Measurements from ENCODE around the gene SNX25.
"Not testable (repeated sequence)": the region's sequence is repeated elsewhere in the genome, so short reads cannot be mapped to it uniquely, and the experiment has no call there.

Gene SNX25

GRCh38 chr4:185298728-185299430, 89.5 kb downstream of the SNX25 start:
- Histone ChIP-seq H3K9me3 (ENCODE audit: control insufficient read depth, insufficient read depth, low read length) (no peaks in the 10 kb centered on the region), H3K9ac (ENCODE audit: low read depth, low read length) (no peak overlapping the region), H3K27me3 (ENCODE audit: control insufficient read depth, insufficient read depth, low read length) (no peaks in the 10 kb centered on the region), H3K4me1 (ENCODE audit: control insufficient read depth, insufficient read depth, low read length) (no peaks in the 10 kb centered on the region), H3K4me3 (ENCODE audit: low read depth, low read length) (no peak overlapping the region), H3K36me3 (ENCODE audit: control insufficient read depth, insufficient read depth, low read length) (no peaks in the 10 kb centered on the region)

- Histone ChIP-seq H3K9me3 (ENCODE audit: control insufficient read depth, insufficient read depth, low read length) (no peaks in the 10 kb centered on the region), H3K36me3 (ENCODE audit: control insufficient read depth, insufficient read depth, low read length) (no peaks in the 10 kb centered on the region), H3K27me3 (ENCODE audit: control insufficient read depth, insufficient read depth, low read length) (no peaks in the 10 kb centered on the region), H3K9ac (ENCODE audit: low read depth, low read length) (no peak overlapping the region), H3K4me3 (ENCODE audit: low read depth, low read length) (no peak overlapping the region), H3K4me1 (ENCODE audit: control insufficient read depth, insufficient read depth, low read length) (peaks cover 28% of the 10 kb centered on the region)
Measured at GRCh38 chr4:185304541-185304940, 95.1 kb downstream of the SNX25 start.

GRCh38 chr4:185304944-185305690, 95.7 kb downstream of the SNX25 start:
- Histone ChIP-seq H3K4me3 (ENCODE audit: low read depth, low read length) (no peak overlapping the region), H3K27me3 (ENCODE audit: control insufficient read depth, insufficient read depth, low read length) (no peaks in the 10 kb centered on the region), H3K36me3 (ENCODE audit: control insufficient read depth, insufficient read depth, low read length) (no peaks in the 10 kb centered on the region), H3K4me1 (ENCODE audit: control insufficient read depth, insufficient read depth, low read length) (peaks cover 28% of the 10 kb centered on the region), H3K9ac (ENCODE audit: low read depth, low read length) (no peak overlapping the region), H3K9me3 (ENCODE audit: control insufficient read depth, insufficient read depth, low read length) (no peaks in the 10 kb centered on the region)

GRCh38 chr4:185305979-185306442, 96.6 kb downstream of the SNX25 start:
- no peaks in the 10 kb centered on the region for H3K9me3 ChIP-seq (ENCODE audit: control insufficient read depth, insufficient read depth, low read length)
- no peaks in the 10 kb centered on the region for H3K36me3 ChIP-seq (ENCODE audit: control insufficient read depth, insufficient read depth, low read length)
- peaks cover 28% of the 10 kb centered on the region for H3K4me1 ChIP-seq (ENCODE audit: control insufficient read depth, insufficient read depth, low read length)
- H3K27me3 ChIP-seq (ENCODE audit: control insufficient read depth, insufficient read depth, low read length): no peaks in the 10 kb centered on the region
- no peak overlapping the region for H3K4me3 ChIP-seq (ENCODE audit: low read depth, low read length)
- H3K9ac ChIP-seq (ENCODE audit: low read depth, low read length): no peak overlapping the region

- H3K4me1 ChIP-seq (ENCODE audit: control insufficient read depth, insufficient read depth, low read length): peaks cover 28% of the 10 kb centered on the region
- H3K9me3 ChIP-seq (ENCODE audit: control insufficient read depth, insufficient read depth, low read length): no peaks in the 10 kb centered on the region
- no peaks in the 10 kb centered on the region for H3K36me3 ChIP-seq (ENCODE audit: control insufficient read depth, insufficient read depth, low read length)
- no peaks in the 10 kb centered on the region for H3K27me3 ChIP-seq (ENCODE audit: control insufficient read depth, insufficient read depth, low read length)
- H3K4me3 ChIP-seq (ENCODE audit: low read depth, low read length): no peak overlapping the region
- no peak overlapping the region for H3K9ac ChIP-seq (ENCODE audit: low read depth, low read length)
Measured at GRCh38 chr4:185307136-185307950, 97.9 kb downstream of the SNX25 start.

GRCh38 chr4:185309770-185310169, 100.4 kb downstream of the SNX25 start:
- Histone ChIP-seq H3K36me3 (ENCODE audit: control insufficient read depth, insufficient read depth, low read length) (no peaks in the 10 kb centered on the region), H3K9me3 (ENCODE audit: control insufficient read depth, insufficient read depth, low read length) (no peaks in the 10 kb centered on the region)

GRCh38 chr4:185311113-185311888, 101.9 kb downstream of the SNX25 start:
- Histone ChIP-seq H3K9ac (ENCODE audit: low read depth, low read length) (no peak overlapping the region), H3K9me3 (ENCODE audit: control insufficient read depth, insufficient read depth, low read length) (no peaks in the 10 kb centered on the region), H3K4me3 (ENCODE audit: low read depth, low read length) (no peak overlapping the region), H3K4me1 (ENCODE audit: control insufficient read depth, insufficient read depth, low read length) (peaks cover 14% of the 10 kb centered on the region), H3K36me3 (ENCODE audit: control insufficient read depth, insufficient read depth, low read length) (no peaks in the 10 kb centered on the region), H3K27me3 (ENCODE audit: control insufficient read depth, insufficient read depth, low read length) (no peaks in the 10 kb centered on the region)

More at GRCh38 chr4:185309770-185310169, 100.4 kb downstream of the SNX25 start:
- H3K4me1 ChIP-seq (ENCODE audit: control insufficient read depth, insufficient read depth, low read length): peaks cover 25% of the 10 kb centered on the region
- no peaks in the 10 kb centered on the region for H3K27me3 ChIP-seq (ENCODE audit: control insufficient read depth, insufficient read depth, low read length)
- H3K9ac ChIP-seq (ENCODE audit: low read depth, low read length): no peak overlapping the region
- H3K4me3 ChIP-seq (ENCODE audit: low read depth, low read length): no peak overlapping the region

- Histone ChIP-seq H3K9ac (ENCODE audit: low read depth, low read length) (no peak overlapping the region), H3K4me3 (ENCODE audit: low read depth, low read length) (no peak overlapping the region), H3K4me1 (ENCODE audit: control insufficient read depth, insufficient read depth, low read length) (no peaks in the 10 kb centered on the region), H3K36me3 (ENCODE audit: control insufficient read depth, insufficient read depth, low read length) (no peaks in the 10 kb centered on the region), H3K9me3 (ENCODE audit: control insufficient read depth, insufficient read depth, low read length) (no peaks in the 10 kb centered on the region), H3K27me3 (ENCODE audit: control insufficient read depth, insufficient read depth, low read length) (no peaks in the 10 kb centered on the region)
Measured at GRCh38 chr4:185312699-185313098, 103.3 kb downstream of the SNX25 start.

GRCh38 chr4:185317462-185317861, 108.1 kb downstream of the SNX25 start:
- not testable (repeated sequence) for H3K9me3 ChIP-seq (ENCODE audit: control insufficient read depth, insufficient read depth, low read length); H3K36me3 ChIP-seq (ENCODE audit: control insufficient read depth, insufficient read depth, low read length)

GRCh38 chr4:185317880-185318279, 108.5 kb downstream of the SNX25 start:
- no peak overlapping the region for H3K4me3 ChIP-seq (ENCODE audit: low read depth, low read length)
- H3K9ac ChIP-seq (ENCODE audit: low read depth, low read length): no peak overlapping the region
- H3K9me3 ChIP-seq (ENCODE audit: control insufficient read depth, insufficient read depth, low read length): no peaks in the 10 kb centered on the region
- H3K27me3 ChIP-seq (ENCODE audit: control insufficient read depth, insufficient read depth, low read length): no peaks in the 10 kb centered on the region
- peaks cover 7% of the 10 kb centered on the region for H3K4me1 ChIP-seq (ENCODE audit: control insufficient read depth, insufficient read depth, low read length)
- no peaks in the 10 kb centered on the region for H3K36me3 ChIP-seq (ENCODE audit: control insufficient read depth, insufficient read depth, low read length)

More at GRCh38 chr4:185317462-185317861, 108.1 kb downstream of the SNX25 start:
- H3K4me3 ChIP-seq (ENCODE audit: low read depth, low read length); H3K27me3 ChIP-seq (ENCODE audit: control insufficient read depth, insufficient read depth, low read length); H3K9ac ChIP-seq (ENCODE audit: low read depth, low read length); H3K4me1 ChIP-seq (ENCODE audit: control insufficient read depth, insufficient read depth, low read length): not testable (repeated sequence)

GRCh38 chr4:185318679-185319078, 109.3 kb downstream of the SNX25 start:
- Histone ChIP-seq H3K9ac (ENCODE audit: low read depth, low read length) (no peak overlapping the region), H3K9me3 (ENCODE audit: control insufficient read depth, insufficient read depth, low read length) (peaks cover 1% of the 10 kb centered on the region), H3K4me1 (ENCODE audit: control insufficient read depth, insufficient read depth, low read length) (peaks cover 7% of the 10 kb centered on the region), H3K27me3 (ENCODE audit: control insufficient read depth, insufficient read depth, low read length) (no peaks in the 10 kb centered on the region), H3K36me3 (ENCODE audit: control insufficient read depth, insufficient read depth, low read length) (no peaks in the 10 kb centered on the region), H3K4me3 (ENCODE audit: low read depth, low read length) (peak overlapping the region; percentile 18)

Data from iPS-15b (cell line).